ENCODE results near the gene RIBC2. TPM values are rescaled to one million over a fixed set of nuclear protein-coding genes. Genes with fewer than 3 reads are reported as not detected.

Gene RIBC2
- total and polyA plus RNA-seq, 2 of the 4 experiments (the other 2 are of a cell fraction), result 0.29 to 0.36 TPM

GRCh38 chr22:45480717-45481116, 67.2 kb downstream of the RIBC2 start (continued):
- TF ChIP-seq FOS (IDR thresholded peaks at IDR 0.05; ENCODE audit: low read depth, low read length) (no peak), MXI1 (IDR thresholded peaks at IDR 0.05; ENCODE audit: borderline replicate concordance, low read depth, low read length) (no peak), POLR2A (IDR thresholded peaks at IDR 0.05; ENCODE audit: low read depth, low read length) (no peak), BHLHE40 (IDR thresholded peaks at IDR 0.05; ENCODE audit: low read depth, low read length) (no peak), ELK1 (IDR thresholded peaks at IDR 0.05; ENCODE audit: borderline replicate concordance, low read depth, low read length) (no peak)

GRCh38 chr22:45481661-45482060, 68.2 kb downstream of the RIBC2 start:
- Histone ChIP-seq H2AK5ac (ENCODE audit: low read depth, low read length) (no peak overlapping the region), H4K8ac (ENCODE audit: low read depth in 2 of 2, low read length in 2 of 2) (no peak overlapping the region), H2AK9ac (replicated peaks; ENCODE audit: low read depth, low read length, poor library complexity) (no peak overlapping the region), H2BK15ac (ENCODE audit: low read depth, low read length) (no peak overlapping the region), H3K9me3 (ENCODE audit: control insufficient read depth, insufficient read depth, low read length) (peaks cover 3% of the 10 kb centered on the region; the same call in 1 of the 2 replicates), H3K4me1 (ENCODE audit: control insufficient read depth, insufficient read depth, low read length) (peaks cover 12% of the 10 kb centered on the region), H3K4me2 (ENCODE audit: low read depth, low read length) (no peak overlapping the region), H3K9me1 (ENCODE audit: insufficient read depth, low read length) (peaks cover 11% of the 10 kb centered on the region), H3K79me1 (ENCODE audit: low read depth in 1 of 2, low read length in 2 of 2) (no peaks in the 10 kb centered on the region), H4K5ac (ENCODE audit: low read depth, low read length) (no peak overlapping the region), H2BK20ac (ENCODE audit: low read depth, low read length) (no peak overlapping the region), H2BK120ac (ENCODE audit: low read depth, low read length) (peak overlapping the region; percentile 44; the same call in 1 of the 2 replicates), H4K91ac (ENCODE audit: insufficient read depth, low read depth, low read length) (no peak overlapping the region), H2BK5ac (ENCODE audit: low read depth, low read length, poor library complexity, severe bottlenecking) (no peak overlapping the region), H3K56ac (ENCODE audit: extremely low read depth, insufficient read depth, low read length) (no peak overlapping the region), H3K14ac (replicated peaks; ENCODE audit: low read depth, low read length) (no peak overlapping the region), H3K18ac (ENCODE audit: low read depth, low read length) (no peak overlapping the region), H3K36me3 (ENCODE audit: control insufficient read depth, insufficient read depth, low read length) (no peaks in the 10 kb centered on the region), H3K23ac (ENCODE audit: low read depth, low read length) (no peak overlapping the region), H4K20me1 (ENCODE audit: insufficient read depth, low read length) (no peaks in the 10 kb centered on the region), H2AFZ (replicated peaks; ENCODE audit: low read length, poor library complexity) (no peak overlapping the region), H3K27ac (ENCODE audit: insufficient read depth, low read length) (no peak overlapping the region), H3K9ac (ENCODE audit: low read depth, low read length) (no peak overlapping the region), H3K4ac (ENCODE audit: low read depth, low read length) (peak overlapping the region; percentile 31; the same call in 1 of the 2 replicates), H3K4me3 (ENCODE audit: insufficient read depth, low read depth, low read length) (no peak overlapping the region), H3K27me3 (ENCODE audit: control insufficient read depth, insufficient read depth, low read length) (no peaks in the 10 kb centered on the region)
- dilution Hi-C loops (cut with HindIII; ENCODE audit: low sequenced_read_pairs, unreplicated experiment) (no loop called here), intact Hi-C loops (cut with micrococcal nuclease) (no loop called here), in situ Hi-C loops (cut with MboI; ENCODE audit: low sequenced_read_pairs) (no loop called here)
- ChIA-PET POLR2A (ENCODE audit: unreplicated experiment) (no interaction called here), CTCF (no interaction called here)
- ATAC-seq (ENCODE audit: low read depth) (no peak), DNase-seq (no peak)
- BruUV-seq (replicated peaks), result no TSS peak
- WGBS, 2 experiments (ENCODE audit: extremely low coverage in 2 of 2, insufficient read length in 1 of 2), result no CpG with 5 or more reads among the region's 5 CpGs
- TF ChIP-seq CTCF (conservative IDR thresholded peaks at IDR 0.05; ENCODE audit: low read depth, low read length), result no peak
- no peak for TF ChIP-seq MAFK (IDR thresholded peaks at IDR 0.05; ENCODE audit: low read depth, low read length)
- no peak for TF ChIP-seq CHD1 (IDR thresholded peaks at IDR 0.05; ENCODE audit: low read depth, low read length)
- no peak for TF ChIP-seq RFX5 (IDR thresholded peaks at IDR 0.05; ENCODE audit: low read depth, low read length)
- TF ChIP-seq BHLHE40 (IDR thresholded peaks at IDR 0.05; ENCODE audit: low read depth, low read length), result no peak
- no peak for TF ChIP-seq ELK1 (IDR thresholded peaks at IDR 0.05; ENCODE audit: borderline replicate concordance, low read depth, low read length)
- TF ChIP-seq MAZ (IDR thresholded peaks at IDR 0.05; ENCODE audit: borderline replicate concordance, low read depth, low read length), result no peak
- TF ChIP-seq USF2 (IDR thresholded peaks at IDR 0.05; ENCODE audit: low read depth, low read length), result no peak
- TF ChIP-seq NFE2L2 (IDR thresholded peaks at IDR 0.05; ENCODE audit: low read depth, low read length), result no peak

All from IMR-90 (cell line).